ENCODE data around the gene CC2D1A. TPM values are rescaled to one million over a fixed set of nuclear protein-coding genes. Genes with fewer than 3 reads are reported as not detected.

Gene CC2D1A
- total and polyA plus RNA-seq, 2 donors (not counting 1 experiment from before 2014, with no cell fraction given): 34.3 to 47.2 TPM

DNA sequence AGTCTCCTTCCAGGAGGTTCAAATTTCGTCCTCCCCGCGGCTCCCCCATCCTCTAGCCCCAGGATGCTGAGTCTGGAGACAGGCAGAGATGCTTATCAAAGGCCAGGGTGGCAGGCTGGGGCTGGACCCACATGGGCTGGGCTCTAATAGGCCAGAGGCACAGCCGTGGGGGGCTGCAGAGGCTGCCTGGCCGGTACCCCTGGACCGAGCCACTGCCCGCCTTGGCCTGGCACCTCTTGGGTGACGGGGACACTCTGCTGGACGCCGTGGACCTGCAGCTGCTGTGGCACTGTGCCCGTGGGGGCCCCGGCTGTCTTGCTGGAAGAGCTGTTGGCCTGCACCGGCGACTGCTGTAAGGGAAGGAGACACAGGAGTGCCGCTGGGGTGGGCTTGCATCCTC is 74.3 kb downstream of the CC2D1A start:
- H3K4me3 ChIP-seq (ENCODE audit: control extremely low read depth in 1 of 5, extremely low read depth in 1 of 5, insufficient read depth in 1 of 5, low read depth in 2 of 5, low read length in 4 of 5): no peak overlapping the region
- TF ChIP-seq, protein P1, sequence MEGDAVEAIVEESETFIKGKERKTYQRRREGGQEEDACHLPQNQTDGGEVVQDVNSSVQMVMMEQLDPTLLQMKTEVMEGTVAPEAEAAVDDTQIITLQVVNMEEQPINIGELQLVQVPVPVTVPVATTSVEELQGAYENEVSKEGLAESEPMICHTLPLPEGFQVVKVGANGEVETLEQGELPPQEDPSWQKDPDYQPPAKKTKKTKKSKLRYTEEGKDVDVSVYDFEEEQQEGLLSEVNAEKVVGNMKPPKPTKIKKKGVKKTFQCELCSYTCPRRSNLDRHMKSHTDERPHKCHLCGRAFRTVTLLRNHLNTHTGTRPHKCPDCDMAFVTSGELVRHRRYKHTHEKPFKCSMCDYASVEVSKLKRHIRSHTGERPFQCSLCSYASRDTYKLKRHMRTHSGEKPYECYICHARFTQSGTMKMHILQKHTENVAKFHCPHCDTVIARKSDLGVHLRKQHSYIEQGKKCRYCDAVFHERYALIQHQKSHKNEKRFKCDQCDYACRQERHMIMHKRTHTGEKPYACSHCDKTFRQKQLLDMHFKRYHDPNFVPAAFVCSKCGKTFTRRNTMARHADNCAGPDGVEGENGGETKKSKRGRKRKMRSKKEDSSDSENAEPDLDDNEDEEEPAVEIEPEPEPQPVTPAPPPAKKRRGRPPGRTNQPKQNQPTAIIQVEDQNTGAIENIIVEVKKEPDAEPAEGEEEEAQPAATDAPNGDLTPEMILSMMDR (IDR thresholded peaks at IDR 0.05): no peak
- no peak for TF ChIP-seq EZH2 (IDR thresholded peaks at IDR 0.05; ENCODE audit: borderline replicate concordance, insufficient read depth, low read depth, low read length, poor library complexity, severe bottlenecking)
- CTCF ChIA-PET: interaction anchor here (2.2 kb wide), 1 partner anchor 67 kb away, joined by 6 read pairs; no protein-coding TSS in a partner anchor
- no peak overlapping the region for H3K4me3 Mint-ChIP-seq
- H4K20me1 ChIP-seq (ENCODE audit: control insufficient read depth, insufficient read depth, low read length, poor library complexity, severe bottlenecking): no peaks in the 10 kb centered on the region
- H3K9me3 Mint-ChIP-seq (ENCODE audit: insufficient read depth): no peaks in the 10 kb centered on the region
- no peak overlapping the region for H3K4me2 ChIP-seq (replicated peaks; ENCODE audit: low read depth, low read length, poor library complexity, severe bottlenecking)
- intact Hi-C loops (cut with micrococcal nuclease): no loop called here
- H3K4me1 ChIP-seq (ENCODE audit: control insufficient read depth in 2 of 2, insufficient read depth in 2 of 2, low read length in 2 of 2): peaks cover 45 to 70% of the 10 kb centered on the region in 2 donors
- no peak overlapping the region for H2AFZ ChIP-seq (ENCODE audit: insufficient read depth, low read depth, low read length, poor library complexity, severe bottlenecking)
- peaks cover 0 to 3% of the 10 kb centered on the region in 2 experiments for H3K36me3 ChIP-seq (replicated peaks in 1 of 2; ENCODE audit: control extremely low read depth in 1 of 2, control insufficient read depth in 1 of 2, extremely low read depth in 1 of 2, insufficient read depth in 2 of 2, low read length in 1 of 2)
- 99% methylated on average over 14 of the region's 15 CpGs for WGBS (ENCODE audit: insufficient coverage)
- peaks cover 0 to 7% (median 0%) of the 10 kb centered on the region in 4 experiments for H3K27me3 ChIP-seq (replicated peaks in 1 of 4; ENCODE audit: control extremely low read depth in 1 of 4, control insufficient read depth in 3 of 4, insufficient read depth in 4 of 4, low read length in 3 of 4)
- H3K9ac ChIP-seq (ENCODE audit: low read length): no peak overlapping the region
- H3K9me3 ChIP-seq (ENCODE audit: control extremely low read depth in 1 of 3, control insufficient read depth in 2 of 3, insufficient read depth in 1 of 3, low read length in 2 of 3): no peaks in the 10 kb centered on the region
- H3K27me3 Mint-ChIP-seq: no peaks in the 10 kb centered on the region
- no peak overlapping the region for H3K27ac Mint-ChIP-seq
- DNase-seq (no peak), ATAC-seq (ENCODE audit: low read depth) (no peak)
- POLR2A ChIA-PET: interaction anchor here (0.6 kb wide), 1 partner anchor 30 kb away, joined by 6 read pairs; no protein-coding TSS in a partner anchor
- H3K4me1 Mint-ChIP-seq: peaks cover 52% of the 10 kb centered on the region
- H3K27ac ChIP-seq (ENCODE audit: low read length in 2 of 2): no peak overlapping the region
- peaks cover 3% of the 10 kb centered on the region for H3K79me2 ChIP-seq (ENCODE audit: control insufficient read depth, insufficient read depth, low read length)

Small RNA genes within 50 kb of the gene (small RNA-seq; reads per million reads assigned to genes)
- gene MIR181C (ENCODE audit: insufficient read length, low read depth, low replicate concordance) (not detected), gene MIR181D (ENCODE audit: insufficient read length, low read depth, low replicate concordance) (0.76 reads per million)

Other genes with a start within 250 kb of the CC2D1A start
- gene MRI1, start 141.7 kb upstream of the CC2D1A start, total RNA-seq: 65.0 and 75.5 TPM in 2 replicates
- 82.2 and 118 TPM in 2 replicates for gene MRI1, start 141.7 kb upstream of the CC2D1A start, polyA plus RNA-seq
- 59.2 and 62.5 TPM in 2 replicates for gene C19orf53, start 131.7 kb upstream of the CC2D1A start, total RNA-seq
- gene C19orf53, start 131.7 kb upstream of the CC2D1A start, polyA plus RNA-seq: 110 TPM in 2 replicates
- gene ZSWIM4, start 110.8 kb upstream of the CC2D1A start, total RNA-seq: 10.1 and 10.6 TPM in 2 replicates
- gene ZSWIM4, start 110.8 kb upstream of the CC2D1A start, polyA plus RNA-seq: 2.4 and 2.6 TPM in 2 replicates
- not detected in 2 replicates for gene NANOS3, start 29.1 kb upstream of the CC2D1A start, total RNA-seq
- 0.49 TPM in 1 of 2 replicates, not detected in the other for gene NANOS3, start 29.1 kb upstream of the CC2D1A start, polyA plus RNA-seq
- 1.7 and 2.4 TPM in 2 replicates for gene BRME1, start 84 bp upstream of the CC2D1A start, total RNA-seq
- 1.1 and 1.8 TPM in 2 replicates for gene BRME1, start 84 bp upstream of the CC2D1A start, polyA plus RNA-seq
- not detected in 2 replicates for gene PODNL1, start 32.2 kb downstream of the CC2D1A start, total RNA-seq
- 0.13 TPM in 1 of 2 replicates, not detected in the other for gene PODNL1, start 32.2 kb downstream of the CC2D1A start, polyA plus RNA-seq
- 115 and 116 TPM in 2 replicates for gene DCAF15, start 46.3 kb downstream of the CC2D1A start, total RNA-seq
- gene DCAF15, start 46.3 kb downstream of the CC2D1A start, polyA plus RNA-seq: 157 and 160 TPM in 2 replicates
- 33.3 and 33.9 TPM in 2 replicates for gene RFX1, start 100.1 kb downstream of the CC2D1A start, total RNA-seq
- gene RFX1, start 100.1 kb downstream of the CC2D1A start, polyA plus RNA-seq: 9.2 and 10.9 TPM in 2 replicates
- gene RLN3, start 121.9 kb downstream of the CC2D1A start, total RNA-seq: not detected in 2 replicates
- 0.42 TPM in 1 of 2 replicates, not detected in the other for gene RLN3, start 121.9 kb downstream of the CC2D1A start, polyA plus RNA-seq
- gene IL27RA, start 125.6 kb downstream of the CC2D1A start, total RNA-seq: 38.2 and 38.6 TPM in 2 replicates
- 27.4 and 36.2 TPM in 2 replicates for gene IL27RA, start 125.6 kb downstream of the CC2D1A start, polyA plus RNA-seq
- gene PALM3, start 155.9 kb downstream of the CC2D1A start, total RNA-seq: not detected in 2 replicates
- not detected in 2 replicates for gene PALM3, start 155.9 kb downstream of the CC2D1A start, polyA plus RNA-seq
- 0.34 and 0.36 TPM in 2 replicates for gene MISP3, start 166.6 kb downstream of the CC2D1A start, total RNA-seq
- gene MISP3, start 166.6 kb downstream of the CC2D1A start, polyA plus RNA-seq: 0.25 and 0.34 TPM in 2 replicates
- 1.2 TPM in 1 of 2 replicates, not detected in the other for gene C19orf67, start 179.6 kb downstream of the CC2D1A start, total RNA-seq
- not detected in 2 replicates for gene C19orf67, start 179.6 kb downstream of the CC2D1A start, polyA plus RNA-seq
- 32.4 and 39.2 TPM in 2 replicates for gene SAMD1, start 184.6 kb downstream of the CC2D1A start, total RNA-seq
- 17.4 and 22.7 TPM in 2 replicates for gene SAMD1, start 184.6 kb downstream of the CC2D1A start, polyA plus RNA-seq
- 43.0 and 48.8 TPM in 2 replicates for gene PRKACA, start 211.6 kb downstream of the CC2D1A start, total RNA-seq
- 36.6 and 36.8 TPM in 2 replicates for gene PRKACA, start 211.6 kb downstream of the CC2D1A start, polyA plus RNA-seq
- gene ASF1B, start 230.4 kb downstream of the CC2D1A start, total RNA-seq: 2.5 and 4.0 TPM in 2 replicates
- gene ASF1B, start 230.4 kb downstream of the CC2D1A start, polyA plus RNA-seq: 1.1 and 1.9 TPM in 2 replicates

Measured in B cell (primary cell).